Adrenal gland (tissue), 12 donors: ENCODE measurements around the gene PIGX. TPM values are rescaled to one million over a fixed set of nuclear protein-coding genes. Genes with fewer than 3 reads are reported as not detected.

Experiments used
- DNase-seq, 7 donors: peaks; one replicate each; pipeline ENCODE4 v3.0.0-alpha.2; 2019 to 2020
- H3K27ac ChIP-seq, 5 donors: fragments of 200-600 bp; sonication (generic) in 4 of 5; 1 replicate in 3 of 5; 2 replicates in 2 of 5; pipeline versions ENCODE4 v1.5.1 to v1.8.0; 2016 to 2020; ENCODE audit warnings: mild to moderate bottlenecking in 1 of 5
- H3K27me3 ChIP-seq: fragments of 200-600 bp; 2 replicates; pipeline ENCODE4 v1.8.0; 2021
- H3K36me3 ChIP-seq, 2 donors: fragments of 200-600 bp; replicated peaks in 1 of 2; 1 replicate in 1 of 2; 2 replicates in 1 of 2; pipeline versions ENCODE4 v1.5.1 to v1.8.0; 2018 to 2022
- H3K4me1 ChIP-seq, 2 donors: fragments of 200-600 bp; replicated peaks in 1 of 2; 1 replicate in 1 of 2; 2 replicates in 1 of 2; pipeline versions ENCODE4 v1.5.1 to v1.8.0; 2018 to 2021
- H3K4me3 ChIP-seq, 4 donors: fragments of 200-600 bp; sonication (generic) in 3 of 4; one replicate each; pipeline ENCODE4 v1.5.1; 2016 to 2018
- H3K9me3 ChIP-seq, 3 donors: fragments of 200-600 bp; sonication (generic) in 1 of 3; replicated peaks in 1 of 3; 1 replicate in 2 of 3; 2 replicates in 1 of 3; pipeline versions ENCODE4 v1.5.1 to v1.8.0; 2016 to 2021
- CTCF ChIP-seq, 6 experiments: fragments of 450-650 bp in 4 of 6; fragments of 200-600 bp in 2 of 6; sonication (generic) in 1 of 6; IDR thresholded peaks; 1 replicate in 5 of 6; 2 replicates in 1 of 6; pipeline versions ENCODE4 v1.5.1 to v1.8.0; 2016 to 2021; ENCODE audit warnings: antibody characterized with exemption in 6 of 6, mild to moderate bottlenecking in 2 of 6, moderate library complexity in 1 of 6
- POLR2A ChIP-seq, 2 donors: fragments of 450-650 bp; IDR thresholded peaks; one replicate each; pipeline ENCODE4 v1.6.1; 2017; ENCODE audit warnings: antibody characterized with exemption in 2 of 2, mild to moderate bottlenecking in 2 of 2, moderate library complexity in 1 of 2
- WGBS, 4 donors: extraction: QIAGEN DNeasy Blood & Tissue Kit in 2 of 4; methylation state at CpG; one replicate each; pipeline versions ENCODE4 v1.1.5 to v1.1.7; 2013 to 2017; 5-methylcytosine and 5-hydroxymethylcytosine counted together
- intact Hi-C, 2 donors: fragments of 100-400 bp; cut with DNase I; formaldehyde crosslinking; loops; one replicate each; pipeline versions ENCODE4 v1.14.1 to v1.15.0; 2022 to 2023
- polyA plus RNA-seq, 3 donors: library from polyadenylated mRNA; stranded (reverse); fragments of 200-250 nt in 2 of 3; fragments of 350-450 nt in 1 of 3; fragmentation: Illumina TruSeq in 1 of 3; extraction: RNeasy Lipid Tissue Mini Kit (QIAGEN cat#74804) in 1 of 3; gene quantifications; one replicate each; pipeline ENCODE4 v1.2.3, GENCODE V29; 2013 to 2014
- total RNA-seq, 9 donors: library from RNA; depleted of rRNA in 4 of 9; stranded (reverse); fragments of >200 nt in 4 of 9; fragments of 120-200 nt in 1 of 9; fragmentation: NEBNext Ultra II Directional in 1 of 9; extraction: Animal tissue kit (Norgen Biotek cat#: 25700) in 1 of 9; gene quantifications; one replicate each; pipeline versions ENCODE4 v1.1.0 to v1.2.4, GENCODE V29; 2013 to 2023
- donor health status: healthy with polysubstance abuse.
- donor health status: Bipolar disorder and iron deficiency.
- donor health status: DM: yes; HTN: yes; CAD: no.
- donor health status: DM: no; HTN: no; CAD: no.
- donor health status: DM: no; HTN: no; CAD: no.
- donor health status: DM: yes; HTN: yes; CAD: no.

Gene PIGX
- total and polyA plus RNA-seq, 12 donors: 10.2 to 33.9 (median 26.1) TPM

- Histone ChIP-seq H3K4me3 (no peak overlapping the region), H3K36me3 (no peaks in the 10 kb centered on the region), H3K4me1 (peaks cover 0 to 3% of the 10 kb centered on the region in 2 donors), H3K27me3 (no peaks in the 10 kb centered on the region), H3K9me3 (no peaks in the 10 kb centered on the region), H3K27ac (no peak overlapping the region)
- TF ChIP-seq CTCF (IDR thresholded peaks at IDR 0.05) (no peak), POLR2A (IDR thresholded peaks at IDR 0.05) (no peak)
- intact Hi-C loops: no loop called here
- no peak for DNase-seq
- whole genome bisulfite sequencing, 4 donors: 88 to 96% (median 93%) methylated on average over 7 of the region's 7 CpGs
Observed at GRCh38 chr3:196763179-196763578, 51.0 kb downstream of the PIGX start.

GRCh38 chr3:196765454-196765853, 53.3 kb downstream of the PIGX start:
- Histone ChIP-seq H3K27me3 (no peaks in the 10 kb centered on the region), H3K4me3 (no peak overlapping the region), H3K36me3 (no peaks in the 10 kb centered on the region), H3K9me3 (no peaks in the 10 kb centered on the region), H3K27ac (no peak overlapping the region), H3K4me1 (no peaks in the 10 kb centered on the region)
- intact Hi-C loops: no loop called here
- no peak for DNase-seq
- no peak for TF ChIP-seq CTCF (IDR thresholded peaks at IDR 0.05)
- no peak for TF ChIP-seq POLR2A (IDR thresholded peaks at IDR 0.05)

GRCh38 chr3:196771067-196771466, 58.9 kb downstream of the PIGX start:
- no peak overlapping the region for H3K4me3 ChIP-seq
- no peaks in the 10 kb centered on the region for H3K9me3 ChIP-seq
- no peaks in the 10 kb centered on the region for H3K27me3 ChIP-seq
- no peak overlapping the region for H3K27ac ChIP-seq
- no peak for DNase-seq
- no peaks in the 10 kb centered on the region for H3K36me3 ChIP-seq
- intact Hi-C loops: no loop called here
- TF ChIP-seq POLR2A (IDR thresholded peaks at IDR 0.05) (no peak), CTCF (IDR thresholded peaks at IDR 0.05) (no peak)
- 94 to 100% (median 95%) methylated on average over 1 of the region's 1 CpG for WGBS, 4 donors
- H3K4me1 ChIP-seq: peaks cover 10 to 14% of the 10 kb centered on the region in 2 donors

GRCh38 chr3:196772102-196772501, 59.9 kb downstream of the PIGX start:
- no peak for DNase-seq
- 91 to 97% (median 92%) methylated on average over 4 of the region's 4 CpGs for WGBS, 4 donors
- Histone ChIP-seq H3K36me3 (no peaks in the 10 kb centered on the region), H3K4me3 (no peak overlapping the region), H3K27ac (no peak overlapping the region), H3K27me3 (no peaks in the 10 kb centered on the region), H3K4me1 (peaks cover 10 to 14% of the 10 kb centered on the region in 2 donors), H3K9me3 (no peaks in the 10 kb centered on the region)
- intact Hi-C loops: no loop called here
- TF ChIP-seq CTCF (IDR thresholded peaks at IDR 0.05): no peak
- no peak for TF ChIP-seq POLR2A (IDR thresholded peaks at IDR 0.05)
